ENCODE data around the gene TP53TG5.

TP53TG5 gene

DNA sequence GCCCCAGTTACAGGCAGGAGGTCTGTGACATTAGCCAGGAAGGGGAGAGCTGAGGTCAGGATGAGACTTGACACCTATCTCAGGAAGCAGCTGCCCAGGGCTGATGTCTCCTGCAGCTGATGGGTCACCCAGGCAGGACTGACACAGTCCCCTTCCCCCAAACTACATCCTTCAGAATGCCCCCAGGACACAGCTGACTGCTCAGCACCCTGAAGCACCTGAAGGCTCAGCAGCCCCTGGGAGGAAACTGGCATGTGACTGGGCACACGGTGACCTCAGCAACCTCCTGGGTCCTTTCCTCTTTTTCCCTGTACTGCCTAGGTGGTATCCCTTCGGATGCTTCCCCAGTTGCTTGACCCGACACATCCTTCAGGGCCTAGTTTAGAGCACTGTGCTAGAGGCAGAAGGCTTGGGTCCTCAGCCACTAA, 31.8 kb downstream of the TP53TG5 start:
- peak; percentile 63 for TF ChIP-seq ZNF335 (tag by site-specific recombination; conservative IDR thresholded peaks at IDR 0.05)
- no peak for TF ChIP-seq ZSCAN18 (tag by site-specific recombination; IDR thresholded peaks at IDR 0.05)
- no peak for TF ChIP-seq ZBTB20 (tag by site-specific recombination; IDR thresholded peaks at IDR 0.05)
- POLR2A ChIA-PET, result interaction anchor here (0.6 to 3.5 kb wide), 6 partner anchors 9 to 88 kb away, joined by 3 to 31 read pairs (median 7); partner anchors contain the start of gene SYS1
- CTCF ChIA-PET, result interaction anchor here (1.6 to 2.5 kb wide), 3 partner anchors 16 to 425 kb away, joined by 5 to 11 read pairs (median 9); partner anchors contain the start of gene SYS1
- Histone ChIP-seq H3K4me3 (ENCODE audit: low read depth, low read length) (no peak overlapping the region), H3K27ac (ENCODE audit: extremely low read depth, low read depth, low read length) (no peak overlapping the region), H3K9me3 (ENCODE audit: control insufficient read depth, insufficient read depth, low read depth, low read length) (no peaks in the 10 kb centered on the region), H3K36me3 (ENCODE audit: control insufficient read depth in 2 of 2, insufficient read depth in 1 of 2, low read length in 2 of 2) (no peaks in the 10 kb centered on the region), H3K4me1 (ENCODE audit: control insufficient read depth, insufficient read depth, low read length) (peaks cover 37% of the 10 kb centered on the region)

DNA sequence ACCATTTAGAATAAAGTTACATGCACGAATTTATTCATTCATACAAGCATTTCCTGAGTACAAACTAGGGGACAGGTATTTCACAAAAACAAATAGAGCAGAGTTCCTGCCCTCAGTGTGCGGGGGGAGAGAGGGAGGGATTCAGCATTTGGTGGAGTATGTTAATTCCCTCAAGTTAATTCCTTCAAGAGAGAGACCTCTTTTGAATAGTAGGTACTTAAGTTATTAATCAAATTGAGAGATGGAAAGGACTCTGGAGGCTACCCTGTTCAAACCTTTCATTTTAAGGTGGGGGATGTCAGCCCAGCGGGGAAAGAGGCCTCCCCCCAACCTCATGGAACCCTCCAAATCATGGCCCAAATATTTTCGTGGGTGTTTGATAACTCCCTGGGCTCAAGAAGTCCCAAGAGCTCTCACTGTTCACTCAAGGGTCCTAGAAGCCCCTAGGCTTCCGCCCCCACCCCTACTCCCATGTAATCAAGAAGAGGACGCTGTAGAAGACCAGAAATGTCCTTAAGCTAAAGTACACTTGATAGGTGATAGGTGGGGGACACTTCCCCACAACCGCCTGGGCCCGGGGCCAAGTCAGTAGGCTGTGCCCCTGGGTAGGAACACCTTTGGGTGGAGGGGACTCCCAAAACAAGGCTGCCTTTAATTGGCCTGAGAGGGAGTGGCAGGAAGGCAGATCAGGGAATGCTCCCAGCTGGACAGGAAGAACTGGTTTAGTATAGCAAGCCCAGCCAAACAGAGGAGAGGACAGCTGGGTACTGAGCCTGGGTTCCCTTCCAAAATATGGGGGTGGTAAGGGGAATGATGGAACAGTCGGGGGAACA, 32.8 kb downstream of the TP53TG5 start:
- H3K36me3 ChIP-seq (ENCODE audit: control insufficient read depth in 2 of 2, insufficient read depth in 1 of 2, low read length in 2 of 2), result peaks cover 0 to 5% of the 10 kb centered on the region in 2 experiments; a peak in 1 of 3 replicates
- H3K4me1 ChIP-seq (ENCODE audit: control insufficient read depth, insufficient read depth, low read length), result peaks cover 38% of the 10 kb centered on the region
- no peak overlapping the region for H3K4me3 ChIP-seq (ENCODE audit: low read depth, low read length)
- CTCF ChIA-PET, result interaction anchor here (0.9 to 2.0 kb wide), 2 partner anchors 14 to 18 kb away, joined by 3 to 8 read pairs; partner anchors contain the start of gene SYS1
- TF ChIP-seq ZNF670 (tag by site-specific recombination; IDR thresholded peaks at IDR 0.05; ENCODE audit: low read depth), result no peak
- TF ChIP-seq ZNF221 (tag by site-specific recombination; IDR thresholded peaks at IDR 0.05; ENCODE audit: borderline replicate concordance), result no peak
- no peak for TF ChIP-seq ZNF629 (tag by site-specific recombination; IDR thresholded peaks at IDR 0.05)
- peak; percentile 87 for TF ChIP-seq KLF1 (tag by site-specific recombination; IDR thresholded peaks at IDR 0.05)
- TF ChIP-seq OSR2 (tag by site-specific recombination; IDR thresholded peaks at IDR 0.05), result peak; percentile 19; the same call in 1 of the 2 replicates
- no peak for TF ChIP-seq ZNF398 (tag by site-specific recombination; IDR thresholded peaks at IDR 0.05)
- TF ChIP-seq REPIN1 (tag by site-specific recombination; IDR thresholded peaks at IDR 0.05; ENCODE audit: low read depth), result no peak
- TF ChIP-seq ZNF239 (tag by site-specific recombination; IDR thresholded peaks at IDR 0.05), result no peak
- TF ChIP-seq ZNF580 (tag by site-specific recombination; IDR thresholded peaks at IDR 0.05), result no peak
- no peak for TF ChIP-seq ZNF394 (tag by site-specific recombination; IDR thresholded peaks at IDR 0.05; ENCODE audit: borderline replicate concordance)
- TF ChIP-seq ZNF341 (tag by site-specific recombination; IDR thresholded peaks at IDR 0.05; ENCODE audit: low read depth), result peak; percentile 31; the same call in 1 of the 2 replicates
- TF ChIP-seq, protein P1, sequence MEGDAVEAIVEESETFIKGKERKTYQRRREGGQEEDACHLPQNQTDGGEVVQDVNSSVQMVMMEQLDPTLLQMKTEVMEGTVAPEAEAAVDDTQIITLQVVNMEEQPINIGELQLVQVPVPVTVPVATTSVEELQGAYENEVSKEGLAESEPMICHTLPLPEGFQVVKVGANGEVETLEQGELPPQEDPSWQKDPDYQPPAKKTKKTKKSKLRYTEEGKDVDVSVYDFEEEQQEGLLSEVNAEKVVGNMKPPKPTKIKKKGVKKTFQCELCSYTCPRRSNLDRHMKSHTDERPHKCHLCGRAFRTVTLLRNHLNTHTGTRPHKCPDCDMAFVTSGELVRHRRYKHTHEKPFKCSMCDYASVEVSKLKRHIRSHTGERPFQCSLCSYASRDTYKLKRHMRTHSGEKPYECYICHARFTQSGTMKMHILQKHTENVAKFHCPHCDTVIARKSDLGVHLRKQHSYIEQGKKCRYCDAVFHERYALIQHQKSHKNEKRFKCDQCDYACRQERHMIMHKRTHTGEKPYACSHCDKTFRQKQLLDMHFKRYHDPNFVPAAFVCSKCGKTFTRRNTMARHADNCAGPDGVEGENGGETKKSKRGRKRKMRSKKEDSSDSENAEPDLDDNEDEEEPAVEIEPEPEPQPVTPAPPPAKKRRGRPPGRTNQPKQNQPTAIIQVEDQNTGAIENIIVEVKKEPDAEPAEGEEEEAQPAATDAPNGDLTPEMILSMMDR (tag by site-specific recombination; IDR thresholded peaks at IDR 0.05), result no peak
- no peak for TF ChIP-seq ZNF324 (tag by site-specific recombination; IDR thresholded peaks at IDR 0.05)
- TF ChIP-seq PRDM10 (tag by site-specific recombination; IDR thresholded peaks at IDR 0.05), result peak; percentile 92
- TF ChIP-seq ZNF600 (tag by site-specific recombination; IDR thresholded peaks at IDR 0.05), result no peak
- 0 out of 2 replicates have a peak, but pooled peaks have one; percentile 26 for TF ChIP-seq PATZ1 (tag by site-specific recombination; IDR thresholded peaks at IDR 0.05)
- no peak overlapping the region for H3K27ac ChIP-seq (ENCODE audit: extremely low read depth, low read depth, low read length)
- POLR2A ChIA-PET, result interaction anchor here (0.6 to 1.3 kb wide), 2 partner anchors 24 to 32 kb away, joined by 3 to 4 read pairs; no protein-coding TSS in a partner anchor
- H3K9me3 ChIP-seq (ENCODE audit: control insufficient read depth, insufficient read depth, low read depth, low read length), result no peaks in the 10 kb centered on the region

All from HEK293 (cell line).